HG02610 (cell line): ENCODE data around the gene CCDC7.

Experiments
- ATAC-seq: cut with Tn5 transposase; IDR thresholded peaks from one replicate; pipeline ENCODE4 v1.9.1; 2021; ENCODE audit warnings: mild to moderate bottlenecking, moderate library complexity; ENCODE audit not compliant: unreplicated experiment

CCDC7 gene

GRCh38 chr10:32923849-32924248, 477.9 kb downstream of the CCDC7 start:
- no peak for ATAC-seq
